SK-N-SH (cell line): ENCODE results near the gene TMEM54. TPM values are rescaled to one million over a fixed set of nuclear protein-coding genes. Genes with fewer than 3 reads are reported as not detected.

Experiments used
- CTCF ChIA-PET: fragments of 300-600, 350-600 bp; formaldehyde crosslinking; extraction: SDS; loops from one replicate; lab custom pipeline; 2021; lab: Yijun Ruan, JAX
- POLR2A ChIA-PET: fragments of 350-600 bp; sonication (Branson Sonifier 250); formaldehyde crosslinking; extraction: SDS; loops from one replicate; lab custom pipeline; 2020; ENCODE audit warnings: antibody characterized with exemption, inconsistent platforms; lab: Yijun Ruan, JAX
- DNase-seq: peaks from one replicate; pipeline ENCODE4 v3.0.0; 2012
- H2AFZ ChIP-seq: fragments of 200-600 bp; sonication (generic); 2 replicates; pipeline ENCODE4 v1.8.1; 2016; ENCODE audit warnings: antibody characterized with exemption, mild to moderate bottlenecking, low read depth
- H3F3A ChIP-seq: fragments of 200-600 bp; sonication (generic); replicated peaks from 2 replicates; pipeline ENCODE3; 2016; ENCODE audit warnings: antibody characterized with exemption, mild to moderate bottlenecking; ENCODE audit not compliant: insufficient read depth
- H3K27ac ChIP-seq, 2 experiments: fragments of 200-500 bp in 1 of 2; fragments of 200-600 bp in 1 of 2; sonication (Bioruptor generic) in 1 of 2; sonication (generic), shearing (Covaris generic) in 1 of 2; 2 replicates each; pipeline versions ENCODE4 v1.5.1 to v1.6.1; 2014 to 2016; ENCODE audit warnings: low read depth in 2 of 2, inconsistent platforms in 1 of 2, low read length in 1 of 2, mild to moderate bottlenecking in 1 of 2, mixed read lengths in 1 of 2
- H3K27me3 ChIP-seq: fragments of 200-600 bp; sonication (generic), shearing (Covaris generic); 2 replicates; pipeline ENCODE4 v1.6.1; 2016; ENCODE audit warnings: mixed run types; ENCODE audit not compliant: insufficient read depth
- H3K36me3 ChIP-seq, 2 experiments: fragments of 200-500 bp in 1 of 2; fragments of 200-600 bp in 1 of 2; sonication (Bioruptor generic) in 1 of 2; sonication (generic) in 1 of 2; replicated peaks in 1 of 2; 2 replicates each; pipeline versions ENCODE3 to v1.5.1; 2014 to 2016; ENCODE audit warnings: low read length in 1 of 2, mild to moderate bottlenecking in 1 of 2; ENCODE audit not compliant: insufficient read depth in 2 of 2, control insufficient read depth in 1 of 2
- H3K4me1 ChIP-seq, 2 experiments: fragments of 200-500 bp in 1 of 2; fragments of 200-600 bp in 1 of 2; sonication (Bioruptor generic) in 1 of 2; sonication (generic), shearing (Covaris generic) in 1 of 2; 2 replicates each; pipeline versions ENCODE4 v1.5.1 to v1.6.1; 2014 to 2016; ENCODE audit warnings: low read depth in 1 of 2, low read length in 1 of 2, mixed run types in 1 of 2; ENCODE audit not compliant: insufficient read depth in 2 of 2, control insufficient read depth in 1 of 2
- H3K4me2 ChIP-seq: fragments of 200-600 bp; sonication (generic), shearing (Covaris generic); 2 replicates; pipeline ENCODE4 v1.6.1; 2017; ENCODE audit warnings: mixed run types
- H3K4me3 ChIP-seq, 2 experiments: fragments of 200-500 bp in 1 of 2; fragments of 200-600 bp in 1 of 2; sonication (Bioruptor generic) in 1 of 2; sonication (generic), shearing (Covaris generic) in 1 of 2; 2 replicates each; pipeline versions ENCODE4 v1.5.1 to v1.8.1; 2014 to 2016; ENCODE audit warnings: low read depth in 2 of 2, inconsistent platforms in 1 of 2, low read length in 1 of 2, mild to moderate bottlenecking in 1 of 2, mixed read lengths in 1 of 2, moderate library complexity in 1 of 2
- H3K79me2 ChIP-seq: fragments of 200-600 bp; sonication (generic); 2 replicates; pipeline ENCODE4 v1.8.1; 2017; ENCODE audit warnings: mild to moderate bottlenecking; ENCODE audit not compliant: insufficient read depth
- H3K9ac ChIP-seq: fragments of 200-600 bp; sonication (generic); 2 replicates; pipeline ENCODE4 v1.6.1; 2017; ENCODE audit warnings: mixed run types
- H3K9me2 ChIP-seq: fragments of 200-600 bp; sonication (generic); 2 replicates; pipeline ENCODE4 v1.6.1; 2017; ENCODE audit warnings: mixed run types
- H3K9me3 ChIP-seq: fragments of 200-600 bp; sonication (generic); 2 replicates; pipeline ENCODE4 v1.6.1; 2017; ENCODE audit warnings: mixed run types, mild to moderate bottlenecking, moderate library complexity
- H4K20me1 ChIP-seq: fragments of 200-600 bp; sonication (generic); 2 replicates; pipeline ENCODE4 v1.6.1; 2017; ENCODE audit warnings: mild to moderate bottlenecking, mixed run types; ENCODE audit not compliant: insufficient read depth
- CHD2 ChIP-seq: fragments of 150-350 bp; IDR thresholded peaks from 2 replicates; pipeline ENCODE4 v1.6.1; 2018; ENCODE audit warnings: low read length; ENCODE audit not compliant: partially characterized antibody
- CTCF ChIP-seq: fragments of 200-600 bp; sonication (generic); IDR thresholded peaks from 2 replicates; pipeline ENCODE4 v1.6.1; 2017; ENCODE audit warnings: antibody characterized with exemption, mild to moderate bottlenecking, moderate library complexity
- FOXM1 ChIP-seq: IDR thresholded peaks from 2 replicates; pipeline ENCODE4 v1.4.0; 2012; ENCODE audit warnings: low read depth, mild to moderate bottlenecking
- GATA2 ChIP-seq: sonication (generic); formaldehyde crosslinking; IDR thresholded peaks from 2 replicates; pipeline ENCODE4 v1.5.0; 2020; ENCODE audit warnings: mild to moderate bottlenecking, missing genetic modification reagents
- JUND ChIP-seq: IDR thresholded peaks from 2 replicates; pipeline ENCODE4 v1.4.0; 2012
- MEF2A ChIP-seq: IDR thresholded peaks from 2 replicates; pipeline ENCODE4 v1.4.0; 2012; ENCODE audit warnings: low read depth, borderline replicate concordance
- NFIC ChIP-seq: IDR thresholded peaks from 2 replicates; pipeline ENCODE4 v1.4.0; 2012; ENCODE audit warnings: borderline replicate concordance
- POLR2AphosphoS5 ChIP-seq: IDR thresholded peaks from 2 replicates; pipeline ENCODE4 v1.6.1; 2012; ENCODE audit warnings: low read depth, low read length
- RAD21 ChIP-seq: IDR thresholded peaks from 2 replicates; pipeline ENCODE4 v1.6.1; 2012; ENCODE audit warnings: mild to moderate bottlenecking, low read length
- RCOR1 ChIP-seq: fragments of 150-350 bp; IDR thresholded peaks from 2 replicates; pipeline ENCODE4 v1.6.1; 2017; ENCODE audit warnings: antibody characterized with exemption, low read length
- TAF1 ChIP-seq: IDR thresholded peaks from 2 replicates; pipeline ENCODE4 v1.6.1; 2012; ENCODE audit warnings: low read depth, mild to moderate bottlenecking, low read length, moderate library complexity, borderline replicate concordance
- TCF12 ChIP-seq: IDR thresholded peaks from 2 replicates; pipeline ENCODE4 v1.4.0; 2012
- USF1 ChIP-seq: IDR thresholded peaks from 2 replicates; pipeline ENCODE4 v1.4.0; 2012; ENCODE audit warnings: low read depth, borderline replicate concordance
- WGBS: methylation state at CpG from one replicate; pipeline ENCODE4 v1.1.6; 2017; ENCODE audit warnings: low lambda C conversion rate; 5-methylcytosine and 5-hydroxymethylcytosine counted together
- polyA plus RNA-seq, 3 experiments: library from polyadenylated mRNA; depleted of rRNA; stranded (reverse); fragments of >200 nt; gene quantifications; 2 replicates each; pipeline ENCODE4 v1.2.3, GENCODE V29; 2012

The TMEM54 gene
- polyA plus RNA-seq, 1 of the 3 experiments (the other 2 are of a cell fraction), result 66.6 TPM

DNA sequence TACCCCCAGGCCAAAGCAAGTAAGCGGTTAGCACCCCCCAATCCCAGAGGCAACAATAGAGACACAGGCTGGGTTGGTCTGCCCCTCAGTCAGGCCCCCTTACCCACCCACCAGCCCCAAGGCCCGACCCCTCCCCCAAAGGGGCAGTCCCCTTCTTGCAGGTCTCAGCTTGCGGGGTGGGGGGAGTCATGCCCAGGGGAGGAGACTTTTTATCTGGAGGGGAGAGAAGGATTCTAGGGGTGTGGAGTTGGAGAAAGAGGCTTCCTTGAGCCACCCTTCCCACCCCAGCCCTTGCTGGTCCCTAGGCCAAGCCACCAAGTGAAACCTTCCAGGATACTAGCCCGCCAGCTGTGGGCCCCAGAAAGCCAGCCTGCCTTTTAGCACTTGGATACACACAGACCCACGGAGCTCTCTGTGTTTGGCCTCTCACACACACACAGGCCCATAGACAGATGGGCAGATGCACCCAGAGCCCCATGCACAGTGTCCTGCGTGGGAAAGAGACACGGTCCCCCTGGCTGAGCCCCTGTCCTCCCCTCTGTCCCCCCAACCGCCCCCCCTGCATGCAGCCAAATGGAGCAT lies 7.1 kb downstream of the TMEM54 start:
- Histone ChIP-seq H3K27me3 (0 out of 2 replicates have a peak, but pooled peaks cover 5% of the 10 kb centered on the region), H3K4me2 (no peak overlapping the region), H3K79me2 (no peaks in the 10 kb centered on the region), H3K9me3 (no peaks in the 10 kb centered on the region)
- CTCF ChIA-PET, result interaction anchor here (1.2 to 4.9 kb wide), 7 partner anchors 12 to 192 kb away, joined by 3 to 41 read pairs (median 13); no protein-coding TSS in a partner anchor
- peak; percentile 44 for DNase-seq
- TF ChIP-seq TAF1, result no peak
- no peak for TF ChIP-seq POLR2AphosphoS5
- TF ChIP-seq JUND, result no peak
- TF ChIP-seq RAD21, result no peak
- no peak for TF ChIP-seq USF1
- no peak for TF ChIP-seq CTCF
- TF ChIP-seq FOXM1, result no peak
- no peak for TF ChIP-seq MEF2A
- TF ChIP-seq GATA2 (CRISPR knock-in tag), result no peak
- TF ChIP-seq NFIC, result no peak
- no peak for TF ChIP-seq TCF12
- TF ChIP-seq, all 33 proteins: peak for 0
- Histone ChIP-seq H3K27ac (no peak overlapping the region), H3K4me1 (peaks cover 0 to 4% of the 10 kb centered on the region in 2 experiments; a peak in 2 of 4 replicates), H3K4me3 (no peak overlapping the region), H3K9ac (no peak overlapping the region), H3K36me3 (no peaks in the 10 kb centered on the region), H3K9me2 (no peaks in the 10 kb centered on the region), H3F3A (peaks cover 4% of the 10 kb centered on the region), H4K20me1 (no peaks in the 10 kb centered on the region), H2AFZ (no peak overlapping the region)
- POLR2A ChIA-PET, result no interaction called here
- 89% methylated on average over 6 of the region's 8 CpGs for WGBS

DNA sequence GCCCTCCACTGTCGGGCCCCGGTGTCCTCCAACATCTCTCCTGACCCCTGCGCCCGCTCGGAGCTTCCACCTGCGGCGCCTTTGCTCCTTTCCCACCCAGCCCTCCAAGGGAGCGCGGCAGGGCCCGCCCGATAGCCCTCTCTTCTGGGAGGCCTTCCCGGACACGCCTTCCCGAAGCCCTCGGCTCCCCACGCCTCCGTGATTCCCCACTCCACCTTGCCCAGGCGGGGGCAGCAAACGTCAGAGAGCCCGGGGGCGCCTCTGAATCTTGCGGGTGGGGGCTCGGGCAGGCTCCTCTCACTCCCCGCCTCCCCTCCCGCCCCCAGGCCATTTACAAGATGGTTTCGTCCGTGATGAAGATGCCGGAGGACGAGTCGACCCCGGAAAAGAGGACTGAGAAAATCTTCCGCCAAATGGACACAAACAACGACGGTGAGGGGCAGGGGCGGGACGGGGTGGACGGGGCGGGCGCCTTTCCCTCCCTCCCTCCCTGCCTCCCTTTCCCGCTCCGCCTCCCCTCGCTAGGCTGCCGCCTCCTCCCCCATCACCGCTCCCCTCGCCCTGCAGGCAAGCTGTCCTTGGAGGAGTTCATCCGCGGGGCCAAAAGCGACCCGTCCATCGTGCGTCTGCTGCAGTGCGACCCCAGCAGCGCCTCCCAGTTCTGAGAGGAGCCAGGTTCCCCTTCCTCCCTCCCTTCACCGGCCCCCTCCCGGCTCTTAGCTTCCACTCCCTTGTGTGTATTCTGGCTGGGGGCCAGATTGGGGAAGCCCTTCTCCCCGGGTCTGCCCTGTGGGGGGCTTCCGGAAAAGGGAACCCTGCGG lies 7.8 kb downstream of the TMEM54 start:
- Histone ChIP-seq H3K36me3 (no peaks in the 10 kb centered on the region), H3K9me3 (no peaks in the 10 kb centered on the region), H4K20me1 (no peaks in the 10 kb centered on the region), H3K4me2 (peak overlapping the region; percentile 47; the same call in 1 of the 2 replicates), H2AFZ (no peak overlapping the region), H3K79me2 (no peaks in the 10 kb centered on the region), H3K9ac (no peak overlapping the region), H3K4me3 (peak overlapping the region in 1 of 2 experiments; percentile 14; a peak in 2 of 4 replicates)
- POLR2A ChIA-PET, result no interaction called here
- CTCF ChIA-PET, result interaction anchor here (0.6 to 4.9 kb wide), 21 partner anchors 9 to 195 kb away, joined by 3 to 41 read pairs (median 5); no protein-coding TSS in a partner anchor
- DNase-seq, result peak; percentile 68
- TF ChIP-seq CHD2, result no peak
- no peak for TF ChIP-seq RCOR1
- TF ChIP-seq CTCF, result peak; percentile 28
- TF ChIP-seq, all 33 proteins: peak for 1
- H3K27ac ChIP-seq, result no peak overlapping the region
- H3F3A ChIP-seq, result peaks cover 4% of the 10 kb centered on the region
- WGBS, result 43% methylated on average over 55 of the region's 58 CpGs
- 0 out of 2 replicates have a peak, but pooled peaks cover 5% of the 10 kb centered on the region for H3K27me3 ChIP-seq
- no peaks in the 10 kb centered on the region for H3K9me2 ChIP-seq
- H3K4me1 ChIP-seq, result peaks cover 0 to 4% of the 10 kb centered on the region in 2 experiments; a peak in 2 of 4 replicates
